Spleen (tissue), 11 donors: Measurements from ENCODE around the gene PIK3R6. TPM values are rescaled to one million over a fixed set of nuclear protein-coding genes. Genes with fewer than 3 reads are reported as not detected.

Experiments used
- DNase-seq: peaks from one replicate; pipeline ENCODE4 v3.0.0-alpha.2; 2020
- H3K27ac ChIP-seq, 8 donors: fragments of 200-600 bp; sonication (generic) in 7 of 8; 1 replicate in 4 of 8; 2 replicates in 4 of 8; pipeline versions ENCODE4 v1.5.0 to v1.8.0; 2016 to 2021; ENCODE audit warnings: inconsistent platforms in 4 of 8, mild to moderate bottlenecking in 4 of 8, moderate library complexity in 1 of 8
- H3K27me3 ChIP-seq, 7 donors: fragments of 200-600 bp; sonication (generic) in 6 of 7; replicated peaks in 1 of 7; 1 replicate in 4 of 7; 2 replicates in 3 of 7; pipeline versions ENCODE4 v1.5.0 to v1.8.0; 2016 to 2021; ENCODE audit warnings: inconsistent platforms in 3 of 7, mild to moderate bottlenecking in 1 of 7
- H3K36me3 ChIP-seq, 6 donors: fragments of 200-600 bp; sonication (generic) in 5 of 6; 1 replicate in 4 of 6; 2 replicates in 2 of 6; pipeline versions ENCODE4 v1.5.0 to v1.8.0; 2016 to 2021; ENCODE audit warnings: inconsistent platforms in 2 of 6
- H3K4me1 ChIP-seq, 6 donors: fragments of 200-600 bp; sonication (generic) in 5 of 6; 1 replicate in 3 of 6; 2 replicates in 3 of 6; pipeline versions ENCODE4 v1.5.0 to v1.8.0; 2016 to 2021; ENCODE audit warnings: inconsistent platforms in 3 of 6
- H3K4me3 ChIP-seq, 8 donors: fragments of 200-600 bp; sonication (generic) in 7 of 8; 1 replicate in 4 of 8; 2 replicates in 4 of 8; pipeline versions ENCODE4 v1.5.0 to v1.8.0; 2016 to 2021; ENCODE audit warnings: inconsistent platforms in 4 of 8, mild to moderate bottlenecking in 4 of 8, moderate library complexity in 2 of 8
- H3K9me3 ChIP-seq, 8 donors: fragments of 200-600 bp; sonication (generic) in 7 of 8; 1 replicate in 4 of 8; 2 replicates in 4 of 8; pipeline versions ENCODE4 v1.5.0 to v1.8.0; 2016 to 2021; ENCODE audit warnings: inconsistent platforms in 4 of 8
- CTCF ChIP-seq, 11 experiments: fragments of 200-600 bp in 7 of 11; fragments of 450-650 bp in 4 of 11; sonication (generic) in 4 of 11; IDR thresholded peaks in 8 of 11; conservative IDR thresholded peaks in 3 of 11; 1 replicate in 7 of 11; 2 replicates in 4 of 11; pipeline versions ENCODE4 v1.4.0 to v1.8.0; 2016 to 2021; ENCODE audit warnings: antibody characterized with exemption in 11 of 11, inconsistent platforms in 4 of 11, mild to moderate bottlenecking in 1 of 11
- POLR2A ChIP-seq, 3 donors: fragments of 450-650 bp; IDR thresholded peaks; one replicate each; pipeline ENCODE4 v1.5.1; 2017; ENCODE audit warnings: antibody characterized with exemption in 3 of 3, mild to moderate bottlenecking in 1 of 3
- POLR2AphosphoS5 ChIP-seq, 3 donors: sonication (generic); formaldehyde crosslinking; IDR thresholded peaks; one replicate each; pipeline ENCODE4 v1.5.1; 2017; ENCODE audit warnings: antibody characterized with exemption in 3 of 3
- whole genome bisulfite sequencing, 5 donors: extraction: QIAGEN DNeasy Blood & Tissue Kit in 3 of 5; methylation state at CpG; one replicate each; pipeline versions ENCODE4 v1.1.5 to v1.1.7; 2013 to 2018; 5-methylcytosine and 5-hydroxymethylcytosine counted together
- intact Hi-C: fragments of 100-400 bp; cut with DNase I; formaldehyde crosslinking; loops from one replicate; pipeline ENCODE4 v1.15.0; 2023; ENCODE audit warnings: low total_unique reads
- polyA plus RNA-seq, 3 donors: library from polyadenylated mRNA; stranded (reverse); fragments of 200-250 nt; gene quantifications; one replicate each; pipeline ENCODE4 v1.2.1, GENCODE V29; 2013
- total RNA-seq, 7 donors: library from RNA; depleted of rRNA in 3 of 7; stranded (reverse); fragments of >200 nt in 3 of 7; fragmentation: NEBNext Ultra II Directional in 4 of 7; extraction: Animal tissue kit (Norgen Biotek cat#: 25700) in 4 of 7; gene quantifications; one replicate each; pipeline versions ENCODE4 v1.1.0 to v1.2.1, GENCODE V29; 2016 to 2021
- donor health status: healthy with polysubstance abuse.
- donor health status: DM: no; HTN: no; CAD: no; lungs with moderate emphysema.
- donor health status: DM: no; HTN: no; CAD: no.
- donor health status: Bipolar disorder and iron deficiency.
- donor health status: healthy.
- donor health status: DM: no; HTN: no; CAD: no.
- donor health status: DM: yes; HTN: yes; CAD: no.

Gene PIK3R6
- total and polyA plus RNA-seq, 10 donors, result 1.3 to 9.6 (median 6.5) TPM

- TF ChIP-seq POLR2AphosphoS5 (IDR thresholded peaks at IDR 0.05) (peak in 1 of 3 donors; percentile 56), CTCF (IDR thresholded peaks at IDR 0.05 in 8 of 11, conservative IDR thresholded peaks at IDR 0.05 in 3 of 11) (no peak), POLR2A (IDR thresholded peaks at IDR 0.05) (no peak)
- Histone ChIP-seq H3K4me1 (peaks cover 11 to 66% (median 24%) of the 10 kb centered on the region in 6 donors), H3K27me3 (no peaks in the 10 kb centered on the region), H3K27ac (no peak overlapping the region), H3K4me3 (no peak overlapping the region), H3K36me3 (peaks cover 0 to 92% (median 25%) of the 10 kb centered on the region in 6 donors), H3K9me3 (no peaks in the 10 kb centered on the region)
- whole genome bisulfite sequencing, 5 donors, result 77 to 89% (median 88%) methylated on average over 17 of the region's 17 CpGs
- intact Hi-C loops, result no loop called here
- DNase-seq, result peak; percentile 73
Measured at GRCh38 chr17:8894202-8894671, 26.8 kb upstream of the PIK3R6 start.

- Histone ChIP-seq H3K4me3 (no peak overlapping the region), H3K9me3 (no peaks in the 10 kb centered on the region), H3K36me3 (peaks cover 0 to 93% (median 30%) of the 10 kb centered on the region in 6 donors), H3K27me3 (no peaks in the 10 kb centered on the region), H3K4me1 (peaks cover 6 to 61% (median 19%) of the 10 kb centered on the region in 6 donors), H3K27ac (no peak overlapping the region)
- 89 to 94% (median 91%) methylated on average over 15 of the region's 15 CpGs for WGBS, 5 donors
- DNase-seq, result peak; percentile 64
- TF ChIP-seq POLR2AphosphoS5 (IDR thresholded peaks at IDR 0.05) (no peak), POLR2A (IDR thresholded peaks at IDR 0.05) (no peak), CTCF (IDR thresholded peaks at IDR 0.05 in 8 of 11, conservative IDR thresholded peaks at IDR 0.05 in 3 of 11) (no peak)
- intact Hi-C loops, result no loop called here
Measured at GRCh38 chr17:8893621-8894201, 26.2 kb upstream of the PIK3R6 start.

- no peak for DNase-seq
- intact Hi-C loops, result no loop called here
- TF ChIP-seq CTCF (IDR thresholded peaks at IDR 0.05 in 8 of 11, conservative IDR thresholded peaks at IDR 0.05 in 3 of 11) (no peak), POLR2AphosphoS5 (IDR thresholded peaks at IDR 0.05) (no peak), POLR2A (IDR thresholded peaks at IDR 0.05) (no peak)
- Histone ChIP-seq H3K36me3 (peaks cover 0 to 95% (median 37%) of the 10 kb centered on the region in 6 donors), H3K27ac (no peak overlapping the region), H3K9me3 (no peaks in the 10 kb centered on the region), H3K4me3 (no peak overlapping the region), H3K4me1 (peaks cover 0 to 55% (median 12%) of the 10 kb centered on the region in 6 donors), H3K27me3 (no peaks in the 10 kb centered on the region)
- 66 to 91% (median 79%) methylated on average over 3 of the region's 3 CpGs for WGBS, 5 donors
Measured at GRCh38 chr17:8893059-8893458, 25.6 kb upstream of the PIK3R6 start.

DNA sequence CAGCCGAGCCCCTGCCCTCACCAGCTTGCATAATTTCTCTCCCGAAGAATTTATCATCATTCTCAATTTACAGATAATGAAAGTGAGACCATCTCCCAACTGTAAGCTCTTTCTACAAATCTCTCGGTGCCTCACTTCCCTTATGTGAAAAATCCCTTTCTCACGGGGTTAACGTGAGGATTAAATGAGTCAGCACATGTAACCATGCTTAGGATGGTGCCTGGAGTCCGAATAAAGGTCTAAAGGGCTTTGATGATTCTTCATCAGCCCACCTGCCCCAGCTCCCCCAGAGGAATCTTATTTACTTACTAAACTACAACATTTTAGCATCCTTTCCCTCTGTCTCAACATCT, 24.8 kb upstream of the PIK3R6 start:
- 48 to 66% (median 52%) methylated on average over 6 of the region's 6 CpGs for WGBS, 5 donors
- Histone ChIP-seq H3K4me1 (peaks cover 0 to 47% (median 8%) of the 10 kb centered on the region in 6 donors), H3K4me3 (no peak overlapping the region), H3K36me3 (peaks cover 0 to 95% (median 39%) of the 10 kb centered on the region in 6 donors), H3K27me3 (no peaks in the 10 kb centered on the region), H3K9me3 (no peaks in the 10 kb centered on the region), H3K27ac (peak overlapping the region in 4 of 8 donors; percentile 11 to 47 (median 37))
- TF ChIP-seq CTCF (IDR thresholded peaks at IDR 0.05 in 8 of 11, conservative IDR thresholded peaks at IDR 0.05 in 3 of 11), result no peak
- TF ChIP-seq POLR2AphosphoS5 (IDR thresholded peaks at IDR 0.05), result no peak
- TF ChIP-seq POLR2A (IDR thresholded peaks at IDR 0.05), result no peak
- intact Hi-C loops, result no loop called here
- DNase-seq, result no peak
